Mesenteric fat pad (tissue), 1 donor: ENCODE results near the gene BDH1. TPM values are rescaled to one million over a fixed set of nuclear protein-coding genes. Genes with fewer than 3 reads are reported as not detected.

Source experiments
- DNase-seq: peaks from one replicate; pipeline ENCODE4 v3.0.0-alpha.2; 2020; ENCODE audit warnings: low spot score
- total RNA-seq: library from RNA; stranded (reverse); fragmentation: NEBNext Ultra II Directional; extraction: Animal tissue kit (Norgen Biotek cat#: 25700); gene quantifications from one replicate; pipeline ENCODE4 v1.2.1, GENCODE V29; 2021
- donor health status: DM: yes; HTN: yes; CAD: no.

Gene BDH1
- total RNA-seq, 1 donor from 2014 or later: 4.6 TPM

- DNase-seq: no peak
These were observed 47.7 kb downstream of the BDH1 start for GRCh38 chr3:197508051-197508451.

DNA sequence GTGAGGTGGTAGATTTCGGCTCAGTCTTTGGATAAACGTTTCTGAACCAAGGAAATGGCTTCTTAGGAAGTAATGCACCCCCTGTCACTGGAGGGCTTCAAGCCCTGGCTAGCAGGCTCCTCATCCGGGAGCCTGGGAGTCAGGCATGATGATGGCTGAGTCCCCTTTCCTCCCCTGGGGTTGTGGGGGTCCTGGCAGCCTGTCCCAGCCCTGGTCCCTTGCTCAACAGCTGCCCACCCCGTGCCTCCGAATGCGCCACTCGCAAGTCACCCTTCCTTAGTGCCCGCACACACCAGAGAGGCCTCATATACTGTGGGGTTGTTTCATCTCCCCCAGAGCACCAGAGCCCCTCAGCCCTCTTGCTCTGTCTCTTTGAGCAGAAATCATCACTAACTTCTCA, 48.2 kb downstream of the BDH1 start:
- DNase-seq: no peak

- no peak for DNase-seq
These were observed 48.7 kb downstream of the BDH1 start for GRCh38 chr3:197507081-197507480.

DNA sequence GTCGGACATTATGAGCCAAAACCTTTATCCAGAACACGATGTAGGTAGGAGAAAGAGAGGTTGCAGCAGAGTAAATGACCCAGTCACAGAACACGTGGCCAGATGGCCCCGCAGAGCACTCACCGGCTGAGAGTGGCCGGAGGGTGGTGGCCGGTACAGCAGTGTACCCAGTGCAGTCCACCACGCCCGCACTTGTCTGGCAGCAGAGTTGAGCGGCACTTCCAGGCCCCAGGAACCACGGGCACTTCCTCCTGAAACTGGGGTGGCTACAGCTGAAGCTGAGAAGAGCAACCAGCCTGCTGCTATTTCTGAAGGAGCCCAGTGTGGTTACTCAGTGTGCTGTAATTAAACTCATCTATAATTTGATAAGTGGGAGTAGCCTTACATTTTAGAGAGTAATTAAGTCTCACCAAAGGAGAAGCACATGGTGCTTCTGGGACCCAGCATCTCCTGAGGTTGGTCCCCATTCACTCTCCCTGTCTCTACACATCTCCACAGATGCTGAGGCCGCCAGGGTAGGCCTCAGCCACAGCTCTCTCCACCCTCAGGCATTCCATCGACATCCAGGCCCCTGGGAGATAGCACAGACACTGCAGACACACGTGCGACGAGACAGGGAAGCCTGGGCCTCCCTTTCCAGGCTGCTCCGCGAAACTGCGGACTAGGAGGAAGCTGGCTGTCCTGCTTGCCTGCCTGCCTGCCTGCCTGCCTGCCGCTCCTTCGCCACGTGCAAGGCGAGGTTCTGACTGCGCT, 49.8 kb downstream of the BDH1 start:
- no peak for DNase-seq

DNA sequence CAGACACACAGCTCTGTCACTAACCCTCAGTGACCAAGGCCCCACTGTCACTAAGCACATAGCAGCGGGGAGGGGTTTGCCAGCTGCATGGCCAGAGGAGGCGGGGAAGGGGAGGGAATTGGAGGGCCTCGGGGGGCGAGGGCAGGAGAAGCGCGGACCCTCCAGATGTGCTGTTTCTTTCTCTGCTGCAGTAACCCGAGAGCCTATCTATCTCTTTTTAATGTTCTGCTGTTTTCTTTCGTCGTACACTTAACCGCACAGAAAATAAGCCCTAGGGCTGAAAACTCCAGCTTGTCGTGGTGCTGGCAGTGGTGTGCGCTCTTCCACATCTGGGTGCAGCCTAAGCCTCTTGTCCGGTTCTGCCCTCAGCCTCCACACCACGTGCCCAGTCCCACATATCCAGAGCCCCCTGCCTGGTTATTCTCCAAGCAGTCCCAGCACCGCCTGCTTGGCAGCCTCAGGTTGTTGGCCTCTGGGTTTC, 51.1 kb downstream of the BDH1 start:
- no peak for DNase-seq

- DNase-seq: no peak
These were observed 51.5 kb downstream of the BDH1 start for GRCh38 chr3:197504229-197504628.

DNA sequence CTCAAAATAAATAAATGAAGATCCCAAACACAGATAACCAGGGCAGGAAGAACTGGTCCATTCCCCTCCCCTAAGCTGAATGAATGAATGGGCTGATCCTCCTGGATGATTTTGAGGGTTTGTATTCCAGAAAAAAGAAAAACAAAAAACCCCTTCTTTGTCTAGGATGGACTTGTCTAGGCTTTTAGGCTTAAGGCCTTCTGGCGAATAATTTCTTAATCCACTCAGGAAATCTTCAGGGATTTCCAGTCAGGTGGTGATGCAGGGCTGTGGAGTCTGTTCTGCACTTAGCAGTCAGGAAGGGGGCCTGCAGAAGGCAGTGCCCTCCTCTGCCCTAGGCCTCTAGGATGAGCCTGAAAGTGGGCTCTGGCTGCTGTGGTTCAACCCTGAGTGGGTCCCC, 52.1 kb downstream of the BDH1 start:
- no peak for DNase-seq

- no peak for DNase-seq
These were observed 53.7 kb downstream of the BDH1 start for GRCh38 chr3:197501879-197502620.

GRCh38 chr3:197501496-197501878, 54.3 kb downstream of the BDH1 start:
- no peak for DNase-seq

DNA sequence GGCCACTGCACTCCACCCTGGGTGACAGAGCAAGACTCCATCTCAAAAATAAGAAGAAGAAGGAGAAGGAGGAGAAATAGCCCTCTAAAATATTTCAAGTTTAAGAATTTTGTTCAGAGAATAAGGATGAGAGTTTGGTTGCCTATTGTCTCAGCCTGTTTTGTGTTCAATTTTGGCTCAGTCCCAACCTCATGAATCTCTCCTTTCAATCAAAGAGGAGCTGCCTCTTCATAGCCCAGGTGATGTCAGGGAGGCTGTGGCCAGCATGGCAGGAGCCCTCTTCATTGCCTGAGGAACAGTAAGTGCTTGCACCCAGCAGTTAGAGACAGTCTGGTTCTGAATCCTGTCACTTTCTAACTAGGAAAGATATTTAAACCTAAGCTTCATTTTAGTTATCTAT, 55.0 kb downstream of the BDH1 start:
- no peak for DNase-seq

- no peak for DNase-seq
These were observed 56.3 kb downstream of the BDH1 start for GRCh38 chr3:197499427-197499826.

GRCh38 chr3:197498499-197499241, 57.1 kb downstream of the BDH1 start:
- DNase-seq: no peak

- DNase-seq: no peak
These were observed 59.0 kb downstream of the BDH1 start for GRCh38 chr3:197496746-197497125.

GRCh38 chr3:197495999-197496745, 59.6 kb downstream of the BDH1 start:
- no peak for DNase-seq

- no peak for DNase-seq
These were observed 60.3 kb downstream of the BDH1 start for GRCh38 chr3:197495499-197495898.

GRCh38 chr3:197495059-197495455, 60.7 kb downstream of the BDH1 start:
- DNase-seq: no peak

GRCh38 chr3:197494366-197495058, 61.3 kb downstream of the BDH1 start:
- no peak for DNase-seq

- no peak for DNase-seq
These were observed 62.7 kb downstream of the BDH1 start for GRCh38 chr3:197493049-197493448.

DNA sequence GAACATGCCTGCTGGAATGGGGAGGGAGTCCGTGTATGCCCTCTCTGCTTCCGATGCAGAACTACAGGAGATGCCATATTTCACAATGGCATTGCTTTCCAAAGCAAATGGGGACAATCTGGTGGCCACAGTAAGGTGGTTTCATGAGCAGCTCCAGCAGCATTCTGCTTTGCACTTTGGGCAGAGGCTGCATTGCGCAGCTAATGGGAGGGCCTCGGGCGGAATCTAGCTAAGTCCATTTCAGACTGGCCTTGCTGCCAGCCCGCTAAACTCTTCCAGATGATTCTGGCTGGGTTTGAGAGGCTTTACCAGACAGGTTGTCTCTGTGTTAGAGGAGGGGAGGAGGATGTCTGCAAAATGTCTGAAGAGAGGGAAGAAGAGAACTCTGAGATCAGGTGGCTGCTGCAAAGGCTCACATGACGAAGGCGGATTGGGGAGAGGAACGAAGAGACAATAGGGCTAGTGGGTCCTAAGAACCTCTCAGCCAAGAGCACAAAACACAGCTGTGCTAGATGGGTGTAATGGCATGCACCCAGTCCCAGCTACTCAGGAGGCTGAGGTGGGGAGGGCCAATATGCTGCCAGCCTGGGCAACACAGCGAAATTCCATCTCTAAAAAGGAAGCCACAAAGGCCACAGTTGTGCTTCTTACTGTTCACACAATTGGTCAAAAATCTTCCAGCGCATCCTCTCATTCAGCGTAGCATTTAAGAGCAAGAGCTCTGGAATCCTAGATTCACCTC, 63.7 kb downstream of the BDH1 start:
- DNase-seq: no peak

DNA sequence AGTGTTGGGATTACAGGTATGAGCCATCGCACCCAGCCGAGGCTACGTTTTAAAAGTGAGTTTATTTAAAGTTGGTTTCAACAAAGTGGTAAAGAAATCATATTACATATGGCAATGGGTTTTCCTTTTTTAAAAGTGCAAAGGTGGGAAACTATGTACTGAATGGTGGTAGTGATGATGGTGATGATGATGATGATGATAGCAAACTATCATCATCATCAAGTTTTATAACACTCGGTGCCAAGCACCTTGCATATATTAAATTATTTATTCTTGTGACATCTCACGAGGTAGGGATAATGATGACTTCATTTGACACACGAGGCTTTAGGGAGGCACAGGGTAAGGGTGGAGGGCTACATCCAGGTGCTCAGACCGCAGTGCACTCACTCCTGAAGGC, 64.3 kb downstream of the BDH1 start:
- DNase-seq: no peak
